Neuronal stem cell (in vitro differentiated cells): Measurements from ENCODE around the gene SLC35E1.

ENCODE experiments used
- DNase-seq: peaks from one replicate; pipeline ENCODE4 v3.0.0-alpha.2; 2013; ENCODE audit warnings: low spot score
- H2AFZ ChIP-seq: one replicate; pipeline ENCODE4 v1.6.1; 2013; ENCODE audit warnings: mild to moderate bottlenecking, low read length, inconsistent platforms
- H2AK5ac ChIP-seq: 2 replicates; pipeline ENCODE4 v1.6.1; 2013; ENCODE audit warnings: low read depth, mild to moderate bottlenecking, inconsistent platforms, low read length, moderate library complexity, mixed read lengths
- H2BK120ac ChIP-seq: 2 replicates; pipeline ENCODE4 v1.6.1; 2013; ENCODE audit warnings: low read depth, mild to moderate bottlenecking, inconsistent platforms, low read length, moderate library complexity, mixed read lengths
- H2BK12ac ChIP-seq: one replicate; pipeline ENCODE4 v1.6.1; 2013; ENCODE audit warnings: low read length, inconsistent platforms
- H2BK15ac ChIP-seq: 2 replicates; pipeline ENCODE4 v1.6.1; 2013; ENCODE audit warnings: mild to moderate bottlenecking, low read length, inconsistent platforms, mixed read lengths
- H2BK5ac ChIP-seq: one replicate; pipeline ENCODE4 v1.6.1; 2013; ENCODE audit warnings: inconsistent platforms, mild to moderate bottlenecking, low read length, moderate library complexity
- H3K14ac ChIP-seq: one replicate; pipeline ENCODE4 v1.6.1; 2013; ENCODE audit warnings: low read length, inconsistent platforms
- H3K18ac ChIP-seq: 2 replicates; pipeline ENCODE4 v1.6.1; 2013; ENCODE audit warnings: low read length, inconsistent platforms
- H3K23ac ChIP-seq: 2 replicates; pipeline ENCODE4 v1.6.1; 2013; ENCODE audit warnings: low read depth, mild to moderate bottlenecking, mixed read lengths, low read length, inconsistent platforms; ENCODE audit not compliant: poor library complexity
- H3K27ac ChIP-seq: replicated peaks from 3 replicates; pipeline ENCODE4 v1.5.1; 2013; ENCODE audit warnings: low read length, inconsistent platforms
- H3K27me3 ChIP-seq, 3 experiments: 2 replicates each; pipeline ENCODE4 v1.6.1; 2013; ENCODE audit warnings: low read length in 3 of 3, mild to moderate bottlenecking in 2 of 3, inconsistent platforms in 1 of 3, low read depth in 1 of 3, mixed read lengths in 1 of 3, moderate library complexity in 1 of 3; ENCODE audit not compliant: control insufficient read depth in 3 of 3, insufficient read depth in 3 of 3
- H3K36me3 ChIP-seq, 2 donors: replicated peaks in 1 of 2; 2 replicates each; pipeline ENCODE4 v1.6.1; 2013; ENCODE audit warnings: low read length in 2 of 2; ENCODE audit not compliant: control insufficient read depth in 2 of 2, insufficient read depth in 2 of 2
- H3K4ac ChIP-seq: 2 replicates; pipeline ENCODE4 v1.6.1; 2013; ENCODE audit warnings: inconsistent platforms, mild to moderate bottlenecking, low read length, moderate library complexity
- H3K4me1 ChIP-seq, 2 donors: 1 replicate in 1 of 2; 2 replicates in 1 of 2; pipeline ENCODE4 v1.6.1; 2013; ENCODE audit warnings: low read length in 2 of 2, low read depth in 1 of 2; ENCODE audit not compliant: control insufficient read depth in 2 of 2, insufficient read depth in 1 of 2
- H3K4me2 ChIP-seq: one replicate; pipeline ENCODE4 v1.6.1; 2013; ENCODE audit warnings: mild to moderate bottlenecking, low read length, inconsistent platforms; ENCODE audit not compliant: insufficient read depth, poor library complexity, severe bottlenecking
- H3K4me3 ChIP-seq, 2 donors: 2 replicates each; pipeline ENCODE4 v1.5.1; 2013; ENCODE audit warnings: low read length in 2 of 2, mild to moderate bottlenecking in 2 of 2, inconsistent platforms in 1 of 2, moderate library complexity in 1 of 2
- H3K79me1 ChIP-seq: one replicate; pipeline ENCODE4 v1.6.1; 2013; ENCODE audit warnings: low read depth, mild to moderate bottlenecking, inconsistent platforms, low read length, moderate library complexity
- H3K9ac ChIP-seq: one replicate; pipeline ENCODE4 v1.6.1; 2013; ENCODE audit warnings: mild to moderate bottlenecking, low read depth, low read length, inconsistent platforms; ENCODE audit not compliant: poor library complexity
- H3K9me3 ChIP-seq, 2 donors: replicated peaks in 1 of 2; 2 replicates each; pipeline versions ENCODE3 to v1.6.1; 2013; ENCODE audit warnings: low read length in 2 of 2, mild to moderate bottlenecking in 2 of 2, inconsistent platforms in 1 of 2, low read depth in 1 of 2, mixed read lengths in 1 of 2, moderate library complexity in 1 of 2; ENCODE audit not compliant: control insufficient read depth in 2 of 2, insufficient read depth in 1 of 2
- H4K8ac ChIP-seq: one replicate; pipeline ENCODE4 v1.6.1; 2013; ENCODE audit warnings: low read depth, mild to moderate bottlenecking, inconsistent platforms, low read length, moderate library complexity
- H4K91ac ChIP-seq: one replicate; pipeline ENCODE4 v1.6.1; 2013; ENCODE audit warnings: low read length, low read depth, mild to moderate bottlenecking, inconsistent platforms; ENCODE audit not compliant: poor library complexity
- WGBS, 2 donors: extraction: QIAGEN DNeasy Blood & Tissue Kit; methylation state at CpG; one replicate each; pipeline ENCODE4 v1.1.7; 2013; ENCODE audit warnings: missing lambda C conversion rate in 2 of 2, mixed read lengths in 1 of 2; ENCODE audit not compliant: insufficient read length in 2 of 2, insufficient replicate concordance in 1 of 2; ENCODE audit errors: extremely low coverage in 2 of 2; 5-methylcytosine and 5-hydroxymethylcytosine counted together

Gene SLC35E1

DNA sequence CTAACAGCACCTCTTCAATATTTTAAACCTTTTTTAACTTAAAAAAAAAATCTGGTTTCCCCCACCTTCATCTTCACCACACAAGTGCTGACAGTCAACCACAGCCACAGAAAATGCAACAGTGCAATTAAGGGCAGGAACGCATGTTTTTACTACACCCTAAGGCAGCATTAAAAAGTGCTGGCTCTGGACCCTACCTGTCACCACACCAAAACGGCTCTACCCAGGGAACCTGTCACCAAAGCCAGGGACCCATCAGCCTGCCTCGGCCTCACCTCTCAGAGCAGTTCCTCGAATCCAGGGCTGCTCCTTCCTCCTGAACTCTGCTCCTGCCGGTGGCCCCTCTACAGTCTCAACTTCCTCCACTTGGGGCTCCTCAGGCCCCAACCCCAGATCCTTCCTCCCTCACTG is 22.5 kb upstream of the SLC35E1 start:
- no peak overlapping the region for H2BK120ac ChIP-seq

DNA sequence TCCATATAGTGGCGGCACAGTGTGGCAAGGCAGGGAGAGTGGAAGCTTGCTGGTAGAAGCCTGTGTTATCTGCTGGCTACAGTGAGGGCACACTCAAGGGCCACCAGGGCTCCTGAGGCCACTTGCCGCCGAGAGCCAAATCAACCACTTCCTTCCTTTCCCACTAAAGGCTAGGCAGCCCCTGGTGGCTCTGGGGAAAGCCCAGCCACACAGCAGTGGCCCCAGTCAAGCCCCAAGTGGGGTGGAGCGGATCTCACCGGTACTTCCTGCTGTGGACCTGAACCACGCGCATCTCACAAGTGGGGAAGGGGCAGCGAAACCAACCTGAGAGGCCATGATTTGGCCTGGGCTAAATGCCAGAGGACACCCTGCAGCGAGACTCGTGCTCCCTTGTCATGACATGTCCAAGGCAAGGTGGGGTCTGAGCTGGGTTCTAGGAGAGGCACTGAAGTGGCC is 21.9 kb upstream of the SLC35E1 start:
- H3K27ac ChIP-seq = no peak overlapping the region
- no peaks in the 10 kb centered on the region for H3K27me3 ChIP-seq
- H3K9me3 ChIP-seq = no peaks in the 10 kb centered on the region
- H2BK5ac ChIP-seq = no peak overlapping the region
- no peak overlapping the region for H4K8ac ChIP-seq
- no peak overlapping the region for H3K4me3 ChIP-seq
- H2BK12ac ChIP-seq = no peak overlapping the region
- peaks cover 0 to 1% of the 10 kb centered on the region in 2 donors for H3K36me3 ChIP-seq
- no peak overlapping the region for H3K23ac ChIP-seq
- H2AK5ac ChIP-seq = no peak overlapping the region
- peaks cover 28% of the 10 kb centered on the region for H3K79me1 ChIP-seq
- peaks cover 11 to 18% of the 10 kb centered on the region in 2 donors for H3K4me1 ChIP-seq
- H3K14ac ChIP-seq = no peak overlapping the region
- no peak for DNase-seq
- H2AFZ ChIP-seq = no peak overlapping the region
- no peak overlapping the region for H2BK15ac ChIP-seq
- no peak overlapping the region for H4K91ac ChIP-seq
- no peak overlapping the region for H3K4ac ChIP-seq
- no peak overlapping the region for H3K9ac ChIP-seq
- H3K4me2 ChIP-seq = no peak overlapping the region
- no CpG with 5 or more reads among the region's 10 CpGs for WGBS, 2 donors
- H3K18ac ChIP-seq = no peak overlapping the region
- no peak overlapping the region for H2BK120ac ChIP-seq

More for the DNA sequence above, 22.5 kb upstream of the SLC35E1 start:
- no peak overlapping the region for H3K27ac ChIP-seq
- H3K4me2 ChIP-seq = no peak overlapping the region
- WGBS, 2 donors = no CpG with 5 or more reads among the region's 5 CpGs
- H2AFZ ChIP-seq = no peak overlapping the region
- no peak overlapping the region for H3K4me3 ChIP-seq
- H2BK5ac ChIP-seq = no peak overlapping the region
- no peak for DNase-seq
- peaks cover 28% of the 10 kb centered on the region for H3K79me1 ChIP-seq
- no peaks in the 10 kb centered on the region for H3K9me3 ChIP-seq
- H3K4ac ChIP-seq = no peak overlapping the region
- no peak overlapping the region for H3K14ac ChIP-seq
- no peak overlapping the region for H2AK5ac ChIP-seq
- no peak overlapping the region for H3K18ac ChIP-seq
- H4K8ac ChIP-seq = no peak overlapping the region
- no peak overlapping the region for H4K91ac ChIP-seq
- H2BK15ac ChIP-seq = no peak overlapping the region
- peaks cover 11 to 18% of the 10 kb centered on the region in 2 donors for H3K4me1 ChIP-seq
- no peak overlapping the region for H2BK12ac ChIP-seq
- H3K27me3 ChIP-seq = no peaks in the 10 kb centered on the region
- no peak overlapping the region for H3K23ac ChIP-seq
- H3K9ac ChIP-seq = no peak overlapping the region
- peaks cover 0 to 1% of the 10 kb centered on the region in 2 donors for H3K36me3 ChIP-seq

DNA sequence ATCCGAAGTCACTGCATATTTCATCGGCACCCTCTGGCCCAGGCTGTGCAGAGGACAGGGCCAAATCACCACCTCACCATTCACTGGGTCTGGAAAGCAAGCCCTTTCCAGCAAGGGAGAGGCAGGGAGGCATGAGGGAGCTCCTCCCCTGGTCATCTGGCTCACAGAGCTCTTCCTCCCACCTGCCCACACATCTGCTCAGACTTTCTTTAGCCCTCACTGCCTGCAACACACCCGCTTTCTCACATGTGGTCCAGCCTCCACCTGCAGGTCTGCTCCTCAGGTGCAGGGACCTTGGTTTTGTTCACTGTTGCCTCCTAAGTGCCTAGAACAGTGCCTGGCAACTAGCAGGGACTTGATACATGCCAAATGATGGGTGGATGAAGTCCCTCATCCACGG is 21.0 kb upstream of the SLC35E1 start:
- no peak overlapping the region for H2BK120ac ChIP-seq
- H3K27me3 ChIP-seq = no peaks in the 10 kb centered on the region
- peak overlapping the region; percentile 57 for H3K14ac ChIP-seq
- H3K4me2 ChIP-seq = no peak overlapping the region
- H3K9me3 ChIP-seq = no peaks in the 10 kb centered on the region
- no peak overlapping the region for H3K23ac ChIP-seq
- peaks cover 0 to 1% of the 10 kb centered on the region in 2 donors for H3K36me3 ChIP-seq
- H3K4ac ChIP-seq = no peak overlapping the region
- H2AFZ ChIP-seq = no peak overlapping the region
- H2BK5ac ChIP-seq = no peak overlapping the region
- no peak overlapping the region for H2BK15ac ChIP-seq
- peaks cover 15 to 22% of the 10 kb centered on the region in 2 donors for H3K4me1 ChIP-seq
- no peak overlapping the region for H2AK5ac ChIP-seq
- no peak overlapping the region for H3K9ac ChIP-seq
- no peak overlapping the region for H2BK12ac ChIP-seq
- DNase-seq = no peak
- H4K8ac ChIP-seq = no peak overlapping the region
- H3K4me3 ChIP-seq = no peak overlapping the region
- H3K27ac ChIP-seq = no peak overlapping the region
- H3K18ac ChIP-seq = no peak overlapping the region
- H4K91ac ChIP-seq = no peak overlapping the region
- WGBS, 2 donors = no CpG with 5 or more reads among the region's 4 CpGs
- peaks cover 26% of the 10 kb centered on the region for H3K79me1 ChIP-seq

DNA sequence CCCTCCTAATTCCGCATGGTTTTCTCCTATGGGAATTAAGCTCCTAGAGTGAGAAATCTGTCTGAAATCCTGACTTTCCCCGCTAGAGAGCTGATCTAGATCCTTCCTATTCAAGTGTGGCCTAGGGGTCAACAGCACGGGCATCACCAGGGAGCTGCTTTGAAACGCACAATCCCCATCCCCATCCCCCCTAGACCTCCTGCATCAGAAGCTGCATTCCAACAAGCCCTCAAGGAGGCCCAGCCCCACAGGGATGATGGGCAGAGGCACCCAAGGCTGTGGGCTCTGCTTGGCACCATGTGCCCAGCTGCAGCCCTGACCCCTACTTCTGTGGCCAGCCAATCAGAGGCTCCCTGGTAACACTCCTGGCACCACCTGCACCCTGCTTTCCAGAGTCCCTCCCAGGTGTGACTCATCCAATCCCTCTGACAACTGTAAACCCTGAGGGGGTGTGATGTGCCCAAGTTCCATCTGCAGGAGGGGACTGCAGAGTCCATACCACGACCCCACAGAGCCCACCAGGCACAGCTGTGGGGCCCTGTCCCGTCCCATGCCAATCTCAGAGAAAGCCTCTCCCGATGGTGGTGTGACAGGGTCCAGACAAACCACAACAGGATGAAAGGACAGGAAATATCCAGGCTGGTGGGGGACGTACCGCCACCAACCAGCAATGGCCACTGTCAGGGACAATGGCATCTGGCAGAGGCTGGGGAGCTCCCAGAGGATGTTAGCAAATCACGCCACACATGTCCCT is 19.8 kb upstream of the SLC35E1 start:
- Histone ChIP-seq H3K27me3 (no peaks in the 10 kb centered on the region), H4K91ac (no peak overlapping the region), H3K18ac (no peak overlapping the region), H3K27ac (no peak overlapping the region), H3K36me3 (peaks cover 0 to 1% of the 10 kb centered on the region in 2 donors), H2AFZ (no peak overlapping the region), H2AK5ac (no peak overlapping the region), H3K79me1 (peaks cover 29% of the 10 kb centered on the region), H2BK5ac (no peak overlapping the region), H2BK120ac (no peak overlapping the region), H3K4ac (no peak overlapping the region), H3K23ac (no peak overlapping the region), H3K14ac (no peak overlapping the region), H4K8ac (no peak overlapping the region), H3K9ac (peak overlapping the region; percentile 24), H2BK15ac (no peak overlapping the region), H3K4me1 (peaks cover 23 to 34% of the 10 kb centered on the region in 2 donors), H2BK12ac (no peak overlapping the region), H3K4me2 (no peak overlapping the region), H3K4me3 (no peak overlapping the region), H3K9me3 (no peaks in the 10 kb centered on the region)
- DNase-seq = no peak
- WGBS, 2 donors = no CpG with 5 or more reads among the region's 10 CpGs
